CD4-positive, CD25-positive, alpha-beta regulatory T cell (primary cell): ENCODE measurements around the gene KCNMA1. TPM values are rescaled to one million over a fixed set of nuclear protein-coding genes. Genes with fewer than 3 reads are reported as not detected.

ENCODE experiments used
- ATAC-seq, 2 donors: fragments of 150-1000 bp; cut with Tn5 transposase; one replicate each; pipeline ENCODE4 v1.10.0; 2021; ENCODE audit warnings: low read depth in 2 of 2, moderate number of reproducible peaks in 2 of 2, moderate library complexity in 1 of 2
- DNase-seq, 3 donors: peaks; one replicate each; pipeline versions ENCODE4 v3.0.0 to v3.0.0-alpha.2; 2012 to 2022; ENCODE audit warnings: mixed read lengths in 1 of 3
- H3K27ac ChIP-seq: one replicate; pipeline ENCODE4 v1.7.0; 2013; ENCODE audit warnings: mild to moderate bottlenecking, low read length; ENCODE audit not compliant: insufficient read depth, poor library complexity, severe bottlenecking
- H3K27me3 ChIP-seq: one replicate; pipeline ENCODE4 v1.7.0; 2013; ENCODE audit warnings: low read length; ENCODE audit not compliant: control insufficient read depth, insufficient read depth
- H3K36me3 ChIP-seq: one replicate; pipeline ENCODE4 v1.7.0; 2013; ENCODE audit warnings: mild to moderate bottlenecking, low read length, moderate library complexity; ENCODE audit not compliant: control insufficient read depth, insufficient read depth
- H3K4me1 ChIP-seq: 2 replicates; pipeline ENCODE4 v1.7.0; 2013; ENCODE audit warnings: mild to moderate bottlenecking, low read length; ENCODE audit not compliant: insufficient read depth, control insufficient read depth, poor library complexity, severe bottlenecking
- H3K4me3 ChIP-seq: one replicate; pipeline ENCODE4 v1.7.0; 2013; ENCODE audit warnings: low read depth, mild to moderate bottlenecking, low read length, moderate library complexity
- H3K9me3 ChIP-seq, 2 experiments: 1 replicate in 1 of 2; 2 replicates in 1 of 2; pipeline ENCODE4 v1.7.0; 2013; ENCODE audit warnings: low read length in 2 of 2, mild to moderate bottlenecking in 1 of 2, moderate library complexity in 1 of 2; ENCODE audit not compliant: control insufficient read depth in 2 of 2
- H3K27ac Mint-ChIP-seq, 3 donors: one replicate each; pipeline ENCODE4 v1.8.0; 2020 to 2022; ENCODE audit warnings: mild to moderate bottlenecking in 3 of 3, mixed read lengths in 3 of 3, moderate library complexity in 2 of 3
- H3K27me3 Mint-ChIP-seq: one replicate; pipeline ENCODE4 v1.8.0; 2022; ENCODE audit warnings: mild to moderate bottlenecking, mixed read lengths
- H3K36me3 Mint-ChIP-seq: one replicate; pipeline ENCODE4 v1.8.0; 2020; ENCODE audit warnings: mixed read lengths
- H3K4me1 Mint-ChIP-seq, 4 donors: one replicate each; pipeline ENCODE4 v1.8.0; 2020 to 2022; ENCODE audit warnings: mixed read lengths in 4 of 4, mild to moderate bottlenecking in 1 of 4
- H3K4me3 Mint-ChIP-seq, 4 donors: one replicate each; pipeline ENCODE4 v1.8.0; 2020 to 2022; ENCODE audit warnings: mild to moderate bottlenecking in 4 of 4, mixed read lengths in 4 of 4, moderate library complexity in 3 of 4
- H3K9me3 Mint-ChIP-seq, 7 donors: one replicate each; pipeline ENCODE4 v1.8.0; 2020 to 2022; ENCODE audit warnings: mixed read lengths in 7 of 7, mild to moderate bottlenecking in 3 of 7, moderate library complexity in 2 of 7
- polyA plus RNA-seq, 4 donors: library from polyadenylated mRNA; unstranded; fragments of 300-500 nt; fragmentation: Illumina TruSeq; gene quantifications; one replicate each; pipeline ENCODE4 v1.2.3, GENCODE V29; 2021
- total RNA-seq: library from RNA; stranded (reverse); gene quantifications from one replicate; pipeline ENCODE4 v1.2.3, GENCODE V29; 2022

KCNMA1 gene
- total and polyA plus RNA-seq, 5 donors from 2014 or later, result not detected

GRCh38 chr10:77185696-77186095, 451.9 kb downstream of the KCNMA1 start:
- no peak for ATAC-seq
- H3K4me1 Mint-ChIP-seq, result no peaks in the 10 kb centered on the region
- DNase-seq, result no peak
- H3K4me3 Mint-ChIP-seq, result no peak overlapping the region
- H3K4me1 ChIP-seq, result no peaks in the 10 kb centered on the region
- H3K9me3 ChIP-seq, result no peaks in the 10 kb centered on the region
- no peak overlapping the region for H3K27ac Mint-ChIP-seq
- peaks cover 0 to 4% (median 0%) of the 10 kb centered on the region in 7 donors for H3K9me3 Mint-ChIP-seq
- H3K27ac ChIP-seq, result no peak overlapping the region
- no peaks in the 10 kb centered on the region for H3K36me3 ChIP-seq
- no peak overlapping the region for H3K4me3 ChIP-seq
- no peaks in the 10 kb centered on the region for H3K36me3 Mint-ChIP-seq
- H3K27me3 ChIP-seq, result no peaks in the 10 kb centered on the region
- H3K27me3 Mint-ChIP-seq, result no peaks in the 10 kb centered on the region

GRCh38 chr10:77182803-77183202, 454.8 kb downstream of the KCNMA1 start:
- Mint-ChIP-seq H3K4me1 (no peaks in the 10 kb centered on the region), H3K27me3 (peaks cover 4% of the 10 kb centered on the region), H3K27ac (no peak overlapping the region), H3K9me3 (no peaks in the 10 kb centered on the region), H3K4me3 (no peak overlapping the region), H3K36me3 (no peaks in the 10 kb centered on the region)
- DNase-seq (no peak), ATAC-seq (no peak)
- Histone ChIP-seq H3K36me3 (no peaks in the 10 kb centered on the region), H3K4me3 (no peak overlapping the region), H3K9me3 (no peaks in the 10 kb centered on the region), H3K4me1 (no peaks in the 10 kb centered on the region), H3K27ac (no peak overlapping the region), H3K27me3 (no peaks in the 10 kb centered on the region)

- no peak for DNase-seq
- H3K9me3 Mint-ChIP-seq, result no peaks in the 10 kb centered on the region
- ATAC-seq, result no peak
Observed at GRCh38 chr10:77180794-77181193, 456.8 kb downstream of the KCNMA1 start.

GRCh38 chr10:77180104-77180503, 457.5 kb downstream of the KCNMA1 start:
- no peaks in the 10 kb centered on the region for H3K9me3 ChIP-seq
- no peak overlapping the region for H3K4me3 ChIP-seq
- no peaks in the 10 kb centered on the region for H3K4me1 Mint-ChIP-seq
- H3K27me3 ChIP-seq, result no peaks in the 10 kb centered on the region
- H3K36me3 Mint-ChIP-seq, result no peaks in the 10 kb centered on the region
- no peak overlapping the region for H3K27ac Mint-ChIP-seq
- H3K9me3 Mint-ChIP-seq, result no peaks in the 10 kb centered on the region
- no peak overlapping the region for H3K4me3 Mint-ChIP-seq
- ATAC-seq, result no peak
- H3K4me1 ChIP-seq, result no peaks in the 10 kb centered on the region
- no peak for DNase-seq
- no peaks in the 10 kb centered on the region for H3K36me3 ChIP-seq
- H3K27me3 Mint-ChIP-seq, result peaks cover 11% of the 10 kb centered on the region
- no peak overlapping the region for H3K27ac ChIP-seq

More at GRCh38 chr10:77180794-77181193, 456.8 kb downstream of the KCNMA1 start:
- H3K27ac Mint-ChIP-seq, result no peak overlapping the region
- no peaks in the 10 kb centered on the region for H3K36me3 Mint-ChIP-seq
- no peak overlapping the region for H3K4me3 Mint-ChIP-seq
- Histone ChIP-seq H3K36me3 (no peaks in the 10 kb centered on the region), H3K4me1 (no peaks in the 10 kb centered on the region), H3K27ac (no peak overlapping the region), H3K4me3 (no peak overlapping the region), H3K27me3 (no peaks in the 10 kb centered on the region), H3K9me3 (no peaks in the 10 kb centered on the region)
- H3K27me3 Mint-ChIP-seq, result peaks cover 11% of the 10 kb centered on the region
- H3K4me1 Mint-ChIP-seq, result no peaks in the 10 kb centered on the region

GRCh38 chr10:77179015-77179695, 458.5 kb downstream of the KCNMA1 start:
- no peaks in the 10 kb centered on the region for H3K36me3 Mint-ChIP-seq
- H3K4me1 Mint-ChIP-seq, result no peaks in the 10 kb centered on the region
- H3K9me3 Mint-ChIP-seq, result no peaks in the 10 kb centered on the region
- no peak overlapping the region for H3K4me3 ChIP-seq
- H3K27ac Mint-ChIP-seq, result no peak overlapping the region
- H3K9me3 ChIP-seq, result no peaks in the 10 kb centered on the region
- no peak overlapping the region for H3K27ac ChIP-seq
- DNase-seq, result no peak
- no peaks in the 10 kb centered on the region for H3K27me3 ChIP-seq
- H3K4me3 Mint-ChIP-seq, result no peak overlapping the region
- H3K36me3 ChIP-seq, result no peaks in the 10 kb centered on the region
- peaks cover 11% of the 10 kb centered on the region for H3K27me3 Mint-ChIP-seq
- no peak for ATAC-seq
- no peaks in the 10 kb centered on the region for H3K4me1 ChIP-seq

- Mint-ChIP-seq H3K4me3 (no peak overlapping the region), H3K4me1 (no peaks in the 10 kb centered on the region), H3K27me3 (peaks cover 11% of the 10 kb centered on the region), H3K27ac (peak overlapping the region in 1 of 3 donors; percentile 79), H3K36me3 (no peaks in the 10 kb centered on the region), H3K9me3 (no peaks in the 10 kb centered on the region)
- Histone ChIP-seq H3K27ac (no peak overlapping the region), H3K27me3 (no peaks in the 10 kb centered on the region), H3K9me3 (no peaks in the 10 kb centered on the region), H3K4me1 (no peaks in the 10 kb centered on the region), H3K36me3 (no peaks in the 10 kb centered on the region), H3K4me3 (no peak overlapping the region)
- no peak for DNase-seq
- ATAC-seq, result no peak
Observed at GRCh38 chr10:77177589-77177988, 460.0 kb downstream of the KCNMA1 start.

GRCh38 chr10:77177161-77177560, 460.4 kb downstream of the KCNMA1 start:
- no peaks in the 10 kb centered on the region for H3K4me1 ChIP-seq
- ATAC-seq, result no peak
- H3K27me3 ChIP-seq, result no peaks in the 10 kb centered on the region
- no peak for DNase-seq
- H3K36me3 Mint-ChIP-seq, result no peaks in the 10 kb centered on the region
- peaks cover 11% of the 10 kb centered on the region for H3K27me3 Mint-ChIP-seq
- no peaks in the 10 kb centered on the region for H3K36me3 ChIP-seq
- no peak overlapping the region for H3K4me3 ChIP-seq
- H3K4me3 Mint-ChIP-seq, result no peak overlapping the region
- H3K27ac Mint-ChIP-seq, result peak overlapping the region in 1 of 3 donors; percentile 79
- no peaks in the 10 kb centered on the region for H3K9me3 ChIP-seq
- H3K27ac ChIP-seq, result no peak overlapping the region
- no peaks in the 10 kb centered on the region for H3K9me3 Mint-ChIP-seq
- H3K4me1 Mint-ChIP-seq, result no peaks in the 10 kb centered on the region

- DNase-seq, result no peak
- no peaks in the 10 kb centered on the region for H3K27me3 ChIP-seq
- Mint-ChIP-seq H3K9me3 (no peaks in the 10 kb centered on the region), H3K36me3 (no peaks in the 10 kb centered on the region), H3K4me1 (no peaks in the 10 kb centered on the region), H3K27me3 (peaks cover 11% of the 10 kb centered on the region), H3K4me3 (no peak overlapping the region), H3K27ac (no peak overlapping the region)
- H3K9me3 ChIP-seq, result no peaks in the 10 kb centered on the region
- H3K4me3 ChIP-seq, result no peak overlapping the region
- no peaks in the 10 kb centered on the region for H3K4me1 ChIP-seq
- H3K27ac ChIP-seq, result no peak overlapping the region
- H3K36me3 ChIP-seq, result no peaks in the 10 kb centered on the region
- no peak for ATAC-seq
Observed at GRCh38 chr10:77176232-77176631, 461.4 kb downstream of the KCNMA1 start.
